Right renal cortex interstitium (tissue), 3 donors: ENCODE results near the gene ZNF501. TPM values are rescaled to one million over a fixed set of nuclear protein-coding genes. Genes with fewer than 3 reads are reported as not detected.

Experiments used
- polyA plus RNA-seq, 3 donors: library from polyadenylated mRNA; unstranded; fragments of 120-200 nt; gene quantifications; one replicate each; pipeline ENCODE4 v1.2.1, GENCODE V29; 2013; ENCODE audit not compliant: insufficient read length in 3 of 3

ZNF501 gene
- polyA plus RNA-seq, 3 donors = 12.2 to 13.5 (median 13.2) TPM

Other genes with a start within 250 kb of the ZNF501 start
- gene ZKSCAN7, start 174.4 kb upstream of the ZNF501 start, polyA plus RNA-seq = 10 to 100 TPM; 15.3 to 19.0 (median 18.5) TPM
- 10 to 100 TPM in 2 of 3 donors, 1 to 10 TPM in 1; 9.7 to 11.4 (median 11.1) TPM for gene ZNF660, start 144.7 kb upstream of the ZNF501 start, polyA plus RNA-seq
- 10 to 100 TPM; 31.8 to 39.9 (median 34.3) TPM for gene ZNF197, start 104.6 kb upstream of the ZNF501 start, polyA plus RNA-seq
- gene ZNF35, start 80.9 kb upstream of the ZNF501 start, polyA plus RNA-seq = 10 to 100 TPM; 10.4 to 11.5 (median 10.4) TPM
- 10 to 100 TPM; 13.8 to 15.5 (median 14.0) TPM for gene ZNF502, start 17.0 kb upstream of the ZNF501 start, polyA plus RNA-seq
- gene KIAA1143, start 32.0 kb downstream of the ZNF501 start, polyA plus RNA-seq = 10 to 100 TPM; 54.7 to 71.4 (median 61.1) TPM
- 10 to 100 TPM; 25.8 to 30.2 (median 27.5) TPM for gene KIF15, start 32.2 kb downstream of the ZNF501 start, polyA plus RNA-seq
- 10 to 100 TPM; 27.6 to 30.9 (median 30.1) TPM for gene TMEM42, start 132.3 kb downstream of the ZNF501 start, polyA plus RNA-seq
- gene TGM4, start 145.0 kb downstream of the ZNF501 start, polyA plus RNA-seq = under 1 TPM; 0.06 to 0.11 (median 0.07) TPM
- 10 to 100 TPM; 76.1 to 81.4 (median 80.0) TPM for gene ZDHHC3, start 246.5 kb downstream of the ZNF501 start, polyA plus RNA-seq
- 10 to 100 TPM; 49.5 to 51.7 (median 51.5) TPM for gene EXOSC7, start 246.6 kb downstream of the ZNF501 start, polyA plus RNA-seq